ENCODE data around the gene ZRANB3. TPM values are rescaled to one million over a fixed set of nuclear protein-coding genes. Genes with fewer than 3 reads are reported as not detected.

Gene ZRANB3
- polyA plus RNA-seq, 4 donors = 0.81 to 3.6 (median 3.0) TPM; not detected in 1

GRCh38 chr2:135169900-135170753 is 360.9 kb downstream of the ZRANB3 start:
- peaks cover 5 to 53% (median 20%) of the 10 kb centered on the region in 3 donors for H3K36me3 ChIP-seq (ENCODE audit: control insufficient read depth in 3 of 3, insufficient read depth in 2 of 3, low read depth in 1 of 3, low read length in 3 of 3)
- 76 to 87% (median 87%) methylated on average over 11 of the region's 11 CpGs for WGBS, 3 donors

GRCh38 chr2:135168204-135168856 is 362.7 kb downstream of the ZRANB3 start:
- Histone ChIP-seq H3K4me3 (ENCODE audit: low read depth in 1 of 3, low read length in 3 of 3) (no peak overlapping the region), H3K4me1 (ENCODE audit: control insufficient read depth in 3 of 3, insufficient read depth in 2 of 3, low read depth in 1 of 3, low read length in 2 of 3) (no peaks in the 10 kb centered on the region), H3K36me3 (ENCODE audit: control insufficient read depth in 3 of 3, insufficient read depth in 2 of 3, low read depth in 1 of 3, low read length in 3 of 3) (peaks cover 5 to 48% (median 21%) of the 10 kb centered on the region in 3 donors), H3K9me3 (ENCODE audit: control insufficient read depth in 2 of 2, insufficient read depth in 1 of 2, low read depth in 1 of 2, low read length in 1 of 2) (no peaks in the 10 kb centered on the region), H3K27me3 (ENCODE audit: control insufficient read depth in 3 of 3, insufficient read depth in 3 of 3, low read length in 3 of 3) (no peaks in the 10 kb centered on the region), H3K27ac (ENCODE audit: low read depth in 1 of 3, low read length in 2 of 3) (peak overlapping the region in 1 of 3 donors; percentile 62)
- WGBS, 3 donors = 41 to 79% (median 54%) methylated on average over 11 of the region's 11 CpGs
- DNase-seq = peak; percentile 12 to 85
- no peak for FAIRE-seq

More at GRCh38 chr2:135169900-135170753, 360.9 kb downstream of the ZRANB3 start:
- FAIRE-seq (no peak), DNase-seq (no peak)
- Histone ChIP-seq H3K4me3 (ENCODE audit: low read depth in 1 of 3, low read length in 3 of 3) (no peak overlapping the region), H3K27me3 (ENCODE audit: control insufficient read depth in 3 of 3, insufficient read depth in 3 of 3, low read length in 3 of 3) (no peaks in the 10 kb centered on the region), H3K4me1 (ENCODE audit: control insufficient read depth in 3 of 3, insufficient read depth in 2 of 3, low read depth in 1 of 3, low read length in 2 of 3) (no peaks in the 10 kb centered on the region), H3K27ac (ENCODE audit: low read depth in 1 of 3, low read length in 2 of 3) (peak overlapping the region in 1 of 3 donors; percentile 32), H3K9me3 (ENCODE audit: control insufficient read depth in 2 of 2, insufficient read depth in 1 of 2, low read depth in 1 of 2, low read length in 1 of 2) (no peaks in the 10 kb centered on the region)

GRCh38 chr2:135167273-135167672 is 363.7 kb downstream of the ZRANB3 start:
- Histone ChIP-seq H3K27ac (ENCODE audit: low read depth in 1 of 3, low read length in 2 of 3) (no peak overlapping the region), H3K27me3 (ENCODE audit: control insufficient read depth in 3 of 3, insufficient read depth in 3 of 3, low read length in 3 of 3) (no peaks in the 10 kb centered on the region), H3K9me3 (ENCODE audit: control insufficient read depth in 2 of 2, insufficient read depth in 1 of 2, low read depth in 1 of 2, low read length in 1 of 2) (no peaks in the 10 kb centered on the region), H3K4me1 (ENCODE audit: control insufficient read depth in 3 of 3, insufficient read depth in 2 of 3, low read depth in 1 of 3, low read length in 2 of 3) (no peaks in the 10 kb centered on the region), H3K4me3 (ENCODE audit: low read depth in 1 of 3, low read length in 3 of 3) (no peak overlapping the region), H3K36me3 (ENCODE audit: control insufficient read depth in 3 of 3, insufficient read depth in 2 of 3, low read depth in 1 of 3, low read length in 3 of 3) (peaks cover 5 to 42% (median 21%) of the 10 kb centered on the region in 3 donors)
- WGBS, 3 donors = 97 to 98% (median 97%) methylated on average over 1 of the region's 1 CpG
- DNase-seq = no peak
- no peak for FAIRE-seq

- Histone ChIP-seq H3K4me1 (ENCODE audit: control insufficient read depth in 3 of 3, insufficient read depth in 2 of 3, low read depth in 1 of 3, low read length in 2 of 3) (no peaks in the 10 kb centered on the region), H3K27me3 (ENCODE audit: control insufficient read depth in 3 of 3, insufficient read depth in 3 of 3, low read length in 3 of 3) (no peaks in the 10 kb centered on the region), H3K27ac (ENCODE audit: low read depth in 1 of 3, low read length in 2 of 3) (no peak overlapping the region), H3K4me3 (ENCODE audit: low read depth in 1 of 3, low read length in 3 of 3) (no peak overlapping the region), H3K36me3 (ENCODE audit: control insufficient read depth in 3 of 3, insufficient read depth in 2 of 3, low read depth in 1 of 3, low read length in 3 of 3) (peaks cover 0 to 28% (median 16%) of the 10 kb centered on the region in 3 donors), H3K9me3 (ENCODE audit: control insufficient read depth in 2 of 2, insufficient read depth in 1 of 2, low read depth in 1 of 2, low read length in 1 of 2) (no peaks in the 10 kb centered on the region)
- DNase-seq (no peak), FAIRE-seq (no peak)
- 89 to 99% (median 90%) methylated on average over 3 of the region's 3 CpGs for WGBS, 3 donors
Observed at GRCh38 chr2:135164431-135164830, 366.6 kb downstream of the ZRANB3 start.

GRCh38 chr2:135163901-135164300 is 367.1 kb downstream of the ZRANB3 start:
- Histone ChIP-seq H3K9me3 (ENCODE audit: control insufficient read depth in 2 of 2, insufficient read depth in 1 of 2, low read depth in 1 of 2, low read length in 1 of 2) (no peaks in the 10 kb centered on the region), H3K27me3 (ENCODE audit: control insufficient read depth in 3 of 3, insufficient read depth in 3 of 3, low read length in 3 of 3) (no peaks in the 10 kb centered on the region), H3K27ac (ENCODE audit: low read depth in 1 of 3, low read length in 2 of 3) (no peak overlapping the region), H3K4me3 (ENCODE audit: low read depth in 1 of 3, low read length in 3 of 3) (no peak overlapping the region), H3K36me3 (ENCODE audit: control insufficient read depth in 3 of 3, insufficient read depth in 2 of 3, low read depth in 1 of 3, low read length in 3 of 3) (peaks cover 0 to 25% (median 15%) of the 10 kb centered on the region in 3 donors), H3K4me1 (ENCODE audit: control insufficient read depth in 3 of 3, insufficient read depth in 2 of 3, low read depth in 1 of 3, low read length in 2 of 3) (no peaks in the 10 kb centered on the region)
- FAIRE-seq = no peak
- no peak for DNase-seq
- 95 to 97% (median 97%) methylated on average over 5 of the region's 5 CpGs for WGBS, 3 donors

GRCh38 chr2:135163306-135163705 is 367.7 kb downstream of the ZRANB3 start:
- no peak for DNase-seq
- no peak overlapping the region for H3K27ac ChIP-seq (ENCODE audit: low read depth in 1 of 3, low read length in 2 of 3)
- no peaks in the 10 kb centered on the region for H3K9me3 ChIP-seq (ENCODE audit: control insufficient read depth in 2 of 2, insufficient read depth in 1 of 2, low read depth in 1 of 2, low read length in 1 of 2)
- no peaks in the 10 kb centered on the region for H3K27me3 ChIP-seq (ENCODE audit: control insufficient read depth in 3 of 3, insufficient read depth in 3 of 3, low read length in 3 of 3)
- H3K4me1 ChIP-seq (ENCODE audit: control insufficient read depth in 3 of 3, insufficient read depth in 2 of 3, low read depth in 1 of 3, low read length in 2 of 3) = no peaks in the 10 kb centered on the region
- peaks cover 0 to 19% (median 14%) of the 10 kb centered on the region in 3 donors for H3K36me3 ChIP-seq (ENCODE audit: control insufficient read depth in 3 of 3, insufficient read depth in 2 of 3, low read depth in 1 of 3, low read length in 3 of 3)
- FAIRE-seq = no peak
- WGBS, 3 donors = 81 to 88% (median 82%) methylated on average over 2 of the region's 2 CpGs
- no peak overlapping the region for H3K4me3 ChIP-seq (ENCODE audit: low read depth in 1 of 3, low read length in 3 of 3)

GRCh38 chr2:135162786-135163185 is 368.2 kb downstream of the ZRANB3 start:
- Histone ChIP-seq H3K27me3 (ENCODE audit: control insufficient read depth in 3 of 3, insufficient read depth in 3 of 3, low read length in 3 of 3) (no peaks in the 10 kb centered on the region), H3K4me3 (ENCODE audit: low read depth in 1 of 3, low read length in 3 of 3) (no peak overlapping the region), H3K9me3 (ENCODE audit: control insufficient read depth in 2 of 2, insufficient read depth in 1 of 2, low read depth in 1 of 2, low read length in 1 of 2) (no peaks in the 10 kb centered on the region), H3K27ac (ENCODE audit: low read depth in 1 of 3, low read length in 2 of 3) (no peak overlapping the region), H3K4me1 (ENCODE audit: control insufficient read depth in 3 of 3, insufficient read depth in 2 of 3, low read depth in 1 of 3, low read length in 2 of 3) (no peaks in the 10 kb centered on the region), H3K36me3 (ENCODE audit: control insufficient read depth in 3 of 3, insufficient read depth in 2 of 3, low read depth in 1 of 3, low read length in 3 of 3) (peaks cover 0 to 15% (median 14%) of the 10 kb centered on the region in 3 donors)
- WGBS, 3 donors = 73 to 87% (median 80%) methylated on average over 4 of the region's 4 CpGs
- FAIRE-seq (no peak), DNase-seq (no peak)

- Histone ChIP-seq H3K36me3 (ENCODE audit: control insufficient read depth in 3 of 3, insufficient read depth in 2 of 3, low read depth in 1 of 3, low read length in 3 of 3) (peaks cover under 1 to 16% (median 14%) of the 10 kb centered on the region in 3 donors), H3K4me1 (ENCODE audit: control insufficient read depth in 3 of 3, insufficient read depth in 2 of 3, low read depth in 1 of 3, low read length in 2 of 3) (no peaks in the 10 kb centered on the region), H3K27ac (ENCODE audit: low read depth in 1 of 3, low read length in 2 of 3) (peak overlapping the region in 1 of 3 donors; percentile 20), H3K9me3 (ENCODE audit: control insufficient read depth in 2 of 2, insufficient read depth in 1 of 2, low read depth in 1 of 2, low read length in 1 of 2) (no peaks in the 10 kb centered on the region), H3K4me3 (ENCODE audit: low read depth in 1 of 3, low read length in 3 of 3) (no peak overlapping the region), H3K27me3 (ENCODE audit: control insufficient read depth in 3 of 3, insufficient read depth in 3 of 3, low read length in 3 of 3) (no peaks in the 10 kb centered on the region)
- DNase-seq = peak in 1 of 2 donors; percentile 7
- 54 to 72% (median 65%) methylated on average over 5 of the region's 5 CpGs for WGBS, 3 donors
- FAIRE-seq = no peak
Observed at GRCh38 chr2:135162377-135162776, 368.6 kb downstream of the ZRANB3 start.
